ENCODE measurements around the gene GPR156.
"Not testable (repeated sequence)": the region's sequence is repeated elsewhere in the genome, so short reads cannot be mapped to it uniquely, and the experiment has no call there.

Gene GPR156

GRCh38 chr3:120224237-120224636 is 60.8 kb downstream of the GPR156 start:
- H3K4me3 Mint-ChIP-seq = no peak overlapping the region
- no peak overlapping the region for H3K27ac Mint-ChIP-seq
- no peaks in the 10 kb centered on the region for H3K36me3 Mint-ChIP-seq
- H3K9me3 Mint-ChIP-seq = no peaks in the 10 kb centered on the region
- H3K4me1 Mint-ChIP-seq = no peaks in the 10 kb centered on the region
- peaks cover 21% of the 10 kb centered on the region for H3K27me3 Mint-ChIP-seq
- no peak for ATAC-seq

DNA sequence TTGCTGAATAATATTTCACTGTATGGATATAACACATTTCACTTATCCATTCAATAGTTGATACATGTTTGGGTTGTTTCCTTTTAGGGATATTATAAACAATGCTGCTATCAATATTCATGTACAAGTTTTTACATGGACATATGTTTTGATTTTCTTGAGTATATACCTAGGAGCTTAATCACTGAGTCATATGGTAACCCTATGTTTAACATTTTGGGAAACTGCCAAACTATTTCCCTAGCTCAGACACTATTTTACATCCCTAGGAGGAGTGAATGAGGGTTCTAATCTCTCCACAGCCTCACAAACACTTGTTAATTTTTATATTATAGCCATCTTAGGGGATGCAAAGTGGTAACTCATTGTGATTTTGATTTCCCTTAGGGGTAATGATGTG is 66.0 kb downstream of the GPR156 start:
- no peak overlapping the region for H3K27ac Mint-ChIP-seq
- no peak for ATAC-seq
- no peaks in the 10 kb centered on the region for H3K36me3 Mint-ChIP-seq
- no peak overlapping the region for H3K4me3 Mint-ChIP-seq
- no peaks in the 10 kb centered on the region for H3K4me1 Mint-ChIP-seq
- H3K27me3 Mint-ChIP-seq = peaks cover 10% of the 10 kb centered on the region
- H3K9me3 Mint-ChIP-seq = no peaks in the 10 kb centered on the region

- H3K9me3 Mint-ChIP-seq, H3K36me3 Mint-ChIP-seq, H3K4me1 Mint-ChIP-seq, H3K27ac Mint-ChIP-seq, H3K27me3 Mint-ChIP-seq, H3K4me3 Mint-ChIP-seq, ATAC-seq: not testable (repeated sequence)
These were observed 68.4 kb downstream of the GPR156 start for GRCh38 chr3:120216633-120217032.

DNA sequence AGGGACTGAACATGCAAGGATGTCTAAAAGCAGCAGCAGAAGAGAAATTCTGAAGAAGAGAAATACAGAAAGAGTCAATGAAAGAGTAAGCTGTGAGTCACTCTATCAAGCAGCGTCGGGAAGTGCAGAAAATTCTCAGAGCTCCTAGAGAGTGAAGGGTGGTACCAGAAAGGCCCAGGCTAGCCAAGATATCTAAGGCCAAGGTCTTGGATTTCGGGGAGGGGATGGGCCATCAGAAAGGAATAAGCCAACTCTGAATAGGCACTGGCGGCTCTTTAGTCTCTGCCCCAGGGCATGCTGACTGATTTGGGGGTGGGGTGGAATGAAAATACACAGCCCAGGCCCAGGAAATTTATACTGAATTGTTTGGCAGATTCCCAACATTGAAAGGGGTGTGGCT is 70.8 kb downstream of the GPR156 start:
- Mint-ChIP-seq H3K4me1 (no peaks in the 10 kb centered on the region), H3K27ac (no peak overlapping the region), H3K4me3 (no peak overlapping the region), H3K36me3 (no peaks in the 10 kb centered on the region), H3K27me3 (peaks cover 31% of the 10 kb centered on the region), H3K9me3 (no peaks in the 10 kb centered on the region)
- ATAC-seq = no peak

DNA sequence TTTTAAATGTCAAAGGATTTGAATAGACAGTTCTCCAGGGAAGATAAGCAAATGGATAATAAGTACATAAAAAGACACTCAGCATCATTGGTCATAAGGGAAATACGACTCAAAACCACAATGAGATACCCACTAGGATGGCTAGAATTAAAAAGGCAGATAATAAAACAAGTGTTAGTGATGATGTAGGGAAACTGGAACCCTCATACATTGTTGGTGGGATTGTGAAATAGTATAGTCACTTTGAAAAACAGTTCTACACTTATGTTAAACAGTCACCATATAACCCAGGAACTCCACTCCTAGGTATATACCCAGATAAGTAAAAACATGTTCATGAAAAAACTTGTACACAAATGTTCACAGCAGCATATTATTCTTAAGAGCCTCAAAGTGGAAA is 72.5 kb downstream of the GPR156 start:
- H3K4me1 Mint-ChIP-seq = no peaks in the 10 kb centered on the region

GRCh38 chr3:120209425-120209824 is 75.6 kb downstream of the GPR156 start:
- H3K27me3 Mint-ChIP-seq = peaks cover 33% of the 10 kb centered on the region
- H3K9me3 Mint-ChIP-seq = no peaks in the 10 kb centered on the region
- no peaks in the 10 kb centered on the region for H3K36me3 Mint-ChIP-seq
- ATAC-seq = no peak
- H3K4me3 Mint-ChIP-seq = no peak overlapping the region
- no peak overlapping the region for H3K27ac Mint-ChIP-seq
- H3K4me1 Mint-ChIP-seq = no peaks in the 10 kb centered on the region

More for the DNA sequence above, 72.5 kb downstream of the GPR156 start:
- ATAC-seq = no peak
- Mint-ChIP-seq H3K27ac (no peak overlapping the region), H3K27me3 (peaks cover 33% of the 10 kb centered on the region), H3K4me3 (no peak overlapping the region), H3K36me3 (no peaks in the 10 kb centered on the region), H3K9me3 (no peaks in the 10 kb centered on the region)

- peaks cover 4% of the 10 kb centered on the region for H3K27me3 Mint-ChIP-seq
- no peaks in the 10 kb centered on the region for H3K36me3 Mint-ChIP-seq
- H3K4me1 Mint-ChIP-seq = no peaks in the 10 kb centered on the region
- no peak overlapping the region for H3K4me3 Mint-ChIP-seq
- H3K27ac Mint-ChIP-seq = no peak overlapping the region
- ATAC-seq = no peak
- H3K9me3 Mint-ChIP-seq = no peaks in the 10 kb centered on the region
These were observed 80.7 kb downstream of the GPR156 start for GRCh38 chr3:120204338-120204737.

- Mint-ChIP-seq H3K4me1 (no peaks in the 10 kb centered on the region), H3K4me3 (no peak overlapping the region), H3K36me3 (no peaks in the 10 kb centered on the region), H3K27ac (no peak overlapping the region), H3K9me3 (no peaks in the 10 kb centered on the region), H3K27me3 (no peaks in the 10 kb centered on the region)
- ATAC-seq = no peak
These were observed 81.4 kb downstream of the GPR156 start for GRCh38 chr3:120203621-120204020.

- Mint-ChIP-seq H3K9me3 (no peaks in the 10 kb centered on the region), H3K36me3 (no peaks in the 10 kb centered on the region), H3K27ac (no peak overlapping the region), H3K4me3 (no peak overlapping the region), H3K27me3 (no peaks in the 10 kb centered on the region), H3K4me1 (no peaks in the 10 kb centered on the region)
- ATAC-seq = no peak
These were observed 82.0 kb downstream of the GPR156 start for GRCh38 chr3:120203016-120203415.

- Mint-ChIP-seq H3K9me3 (no peaks in the 10 kb centered on the region), H3K27me3 (no peaks in the 10 kb centered on the region), H3K4me1 (no peaks in the 10 kb centered on the region), H3K27ac (no peak overlapping the region), H3K4me3 (no peak overlapping the region), H3K36me3 (no peaks in the 10 kb centered on the region)
- ATAC-seq = no peak
These were observed 82.7 kb downstream of the GPR156 start for GRCh38 chr3:120202363-120202762.

GRCh38 chr3:120200493-120201235 is 84.4 kb downstream of the GPR156 start:
- no peaks in the 10 kb centered on the region for H3K36me3 Mint-ChIP-seq
- H3K4me1 Mint-ChIP-seq = no peaks in the 10 kb centered on the region
- no peaks in the 10 kb centered on the region for H3K27me3 Mint-ChIP-seq
- no peak overlapping the region for H3K27ac Mint-ChIP-seq
- no peaks in the 10 kb centered on the region for H3K9me3 Mint-ChIP-seq
- no peak for ATAC-seq
- H3K4me3 Mint-ChIP-seq = no peak overlapping the region

- Mint-ChIP-seq H3K36me3 (no peaks in the 10 kb centered on the region), H3K27me3 (no peaks in the 10 kb centered on the region), H3K4me3 (no peak overlapping the region), H3K27ac (no peak overlapping the region), H3K9me3 (no peaks in the 10 kb centered on the region), H3K4me1 (no peaks in the 10 kb centered on the region)
- ATAC-seq = no peak
These were observed 86.6 kb downstream of the GPR156 start for GRCh38 chr3:120198305-120198878.

DNA sequence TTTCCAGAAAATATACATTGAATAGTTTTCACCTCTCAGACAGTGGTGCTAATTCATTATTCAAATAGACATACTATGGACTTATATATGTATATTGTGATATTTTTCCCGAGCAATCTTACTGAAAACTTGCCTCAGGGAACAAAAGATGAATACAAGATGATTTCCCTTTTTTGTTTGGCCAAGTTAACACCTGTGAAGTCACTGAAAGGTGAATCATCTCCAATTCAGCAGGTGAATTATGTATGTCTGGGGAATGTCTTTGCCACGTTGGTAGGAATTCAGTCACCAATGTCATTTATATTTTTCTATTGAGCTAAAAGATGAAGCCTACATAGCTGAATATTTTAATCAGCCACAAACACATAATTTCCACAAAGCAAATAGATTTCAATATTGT is 88.2 kb downstream of the GPR156 start:
- Mint-ChIP-seq H3K27me3 (no peaks in the 10 kb centered on the region), H3K9me3 (no peaks in the 10 kb centered on the region), H3K4me1 (no peaks in the 10 kb centered on the region), H3K36me3 (no peaks in the 10 kb centered on the region), H3K4me3 (no peak overlapping the region), H3K27ac (no peak overlapping the region)
- ATAC-seq = no peak

DNA sequence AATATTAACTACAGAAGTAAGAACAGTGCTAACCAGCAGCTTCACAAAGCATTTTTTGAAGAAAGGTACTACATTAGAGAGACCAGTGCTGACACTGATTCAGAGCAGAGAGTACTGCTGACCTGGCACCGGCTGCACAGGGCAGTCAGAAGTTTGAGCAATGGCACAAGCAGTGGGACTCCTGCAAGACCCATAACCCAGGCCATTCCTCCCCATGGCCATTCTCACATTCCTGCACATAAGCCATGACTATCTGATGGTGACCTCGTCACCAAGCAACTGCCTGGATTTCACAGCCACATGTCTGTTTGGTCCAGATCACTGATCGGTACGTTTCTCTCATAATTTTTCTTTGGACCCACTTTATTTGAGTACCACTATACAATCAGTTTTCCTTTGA is 88.7 kb downstream of the GPR156 start:
- Mint-ChIP-seq H3K4me1 (no peaks in the 10 kb centered on the region), H3K27me3 (no peaks in the 10 kb centered on the region), H3K9me3 (no peaks in the 10 kb centered on the region), H3K36me3 (no peaks in the 10 kb centered on the region), H3K27ac (no peak overlapping the region), H3K4me3 (no peak overlapping the region)
- no peak for ATAC-seq

DNA sequence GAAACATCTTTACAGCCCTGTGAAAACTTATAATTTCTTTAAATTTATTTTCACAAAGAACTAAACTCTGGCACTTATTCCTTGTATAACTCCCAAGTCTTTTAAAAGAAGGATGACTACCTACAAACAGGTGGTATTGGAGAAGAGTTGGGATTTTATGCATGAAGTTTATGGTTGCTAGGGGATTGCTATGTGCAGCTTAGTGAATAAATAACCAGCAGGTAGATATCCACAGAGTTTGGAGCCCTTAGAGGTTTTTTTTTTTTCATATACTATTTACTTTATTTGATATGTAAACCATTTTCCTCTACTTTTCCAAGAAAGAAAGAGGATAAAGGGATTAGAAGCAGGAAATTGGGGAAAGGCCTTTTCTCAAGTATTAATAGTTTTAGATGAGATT is 91.5 kb downstream of the GPR156 start:
- Mint-ChIP-seq H3K9me3 (no peaks in the 10 kb centered on the region), H3K27ac (no peak overlapping the region), H3K4me1 (no peaks in the 10 kb centered on the region), H3K27me3 (no peaks in the 10 kb centered on the region), H3K36me3 (no peaks in the 10 kb centered on the region), H3K4me3 (no peak overlapping the region)
- no peak for ATAC-seq

- no peaks in the 10 kb centered on the region for H3K4me1 Mint-ChIP-seq
- no peaks in the 10 kb centered on the region for H3K36me3 Mint-ChIP-seq
- no peaks in the 10 kb centered on the region for H3K9me3 Mint-ChIP-seq
- no peak overlapping the region for H3K4me3 Mint-ChIP-seq
- peaks cover 3% of the 10 kb centered on the region for H3K27me3 Mint-ChIP-seq
- peak; percentile 40 for ATAC-seq
- H3K27ac Mint-ChIP-seq = no peak overlapping the region
These were observed 92.4 kb downstream of the GPR156 start for GRCh38 chr3:120192579-120192978.
